Fibroblast of skin of right biceps (primary cell): ENCODE measurements around the gene LSMEM2.
A peak's percentile ranks its signal among the peaks of the same experiment; 100 is the strongest.
"Not testable (repeated sequence)": the region's sequence is repeated elsewhere in the genome, so short reads cannot be mapped to it uniquely, and the experiment has no call there.

ENCODE experiments used
- DNase-seq: peaks from one replicate; pipeline ENCODE4 v3.0.0-alpha.2; 2013

Gene LSMEM2

GRCh38 chr3:50300681-50301254 lies 21.9 kb downstream of the LSMEM2 start:
- no peak for DNase-seq

GRCh38 chr3:50302095-50303012 lies 23.5 kb downstream of the LSMEM2 start:
- no peak for DNase-seq

- no peak for DNase-seq
Measured at GRCh38 chr3:50303013-50303815, 24.3 kb downstream of the LSMEM2 start, which contains the start of gene HYAL1. HYAL1 (minus strand) TSS chr3:50303574; CDS start chr3:50302956, 618 bp downstream.

- DNase-seq, result no peak
Measured at GRCh38 chr3:50304601-50305000, 25.7 kb downstream of the LSMEM2 start.

- not testable (repeated sequence) for DNase-seq
Measured at GRCh38 chr3:50312041-50312440, 33.2 kb downstream of the LSMEM2 start.

- no peak for DNase-seq
Measured at GRCh38 chr3:50314342-50314741, 35.5 kb downstream of the LSMEM2 start.

- no peak for DNase-seq
Measured at GRCh38 chr3:50314816-50315215, 35.9 kb downstream of the LSMEM2 start.

- no peak for DNase-seq
Measured at GRCh38 chr3:50316657-50317242, 37.9 kb downstream of the LSMEM2 start.

- no peak for DNase-seq
Measured at GRCh38 chr3:50317300-50317699, 38.4 kb downstream of the LSMEM2 start.

- no peak for DNase-seq
Measured at GRCh38 chr3:50318163-50318562, 39.3 kb downstream of the LSMEM2 start.

GRCh38 chr3:50318615-50319014 lies 39.7 kb downstream of the LSMEM2 start:
- DNase-seq, result no peak

- DNase-seq, result no peak
Measured at GRCh38 chr3:50319181-50319893, 40.5 kb downstream of the LSMEM2 start.

- no peak for DNase-seq
Measured at GRCh38 chr3:50319894-50320625, 41.2 kb downstream of the LSMEM2 start.

- peak; percentile 77 for DNase-seq
Measured at GRCh38 chr3:50320853-50321335, 42.0 kb downstream of the LSMEM2 start.

GRCh38 chr3:50321336-50322114 lies 42.6 kb downstream of the LSMEM2 start:
- DNase-seq, result peak; percentile 91

- no peak for DNase-seq
Measured at GRCh38 chr3:50322115-50322385, 43.2 kb downstream of the LSMEM2 start.

- no peak for DNase-seq
Measured at GRCh38 chr3:50322386-50323091, 43.7 kb downstream of the LSMEM2 start, which contains the start of gene HYAL2. HYAL2 (minus strand) TSS chr3:50322745; CDS start chr3:50320489, 2,256 bp downstream.

- DNase-seq, result no peak
Measured at GRCh38 chr3:50323092-50323600, 44.3 kb downstream of the LSMEM2 start.

GRCh38 chr3:50323614-50324199 lies 44.8 kb downstream of the LSMEM2 start:
- no peak for DNase-seq
